Psoas muscle (tissue), 8 donors: Measurements from ENCODE around the gene C1QL3. TPM values are rescaled to one million over a fixed set of nuclear protein-coding genes. Genes with fewer than 3 reads are reported as not detected.

ENCODE experiments used
- ATAC-seq, 4 donors: fragments of 200-7000 bp; cut with Tn5 transposase; one replicate each; pipeline ENCODE4 v1.9.1; 2020; ENCODE audit warnings: moderate library complexity in 3 of 4, mild to moderate bottlenecking in 2 of 4
- DNase-seq, 2 donors: peaks; one replicate each; pipeline ENCODE4 v3.0.0-alpha.2; 2020
- H3K27ac ChIP-seq: fragments of 200-600 bp; one replicate; pipeline ENCODE4 v1.8.0; 2022
- H3K27me3 ChIP-seq, 3 donors: fragments of 200-600 bp in 1 of 3; one replicate each; pipeline versions ENCODE4 v1.6.1 to v1.8.0; 2013 to 2022; ENCODE audit warnings: low read length in 2 of 3, mild to moderate bottlenecking in 2 of 3, moderate library complexity in 1 of 3; ENCODE audit not compliant: insufficient read depth in 3 of 3
- H3K36me3 ChIP-seq, 2 donors: fragments of 200-600 bp in 1 of 2; one replicate each; pipeline versions ENCODE4 v1.6.1 to v1.8.0; 2013 to 2022; ENCODE audit warnings: low read depth in 1 of 2, mild to moderate bottlenecking in 1 of 2, moderate library complexity in 1 of 2; ENCODE audit not compliant: insufficient read depth in 1 of 2
- H3K4me1 ChIP-seq: fragments of 200-600 bp; one replicate; pipeline ENCODE4 v1.8.0; 2022
- H3K4me3 ChIP-seq: fragments of 200-600 bp; one replicate; pipeline ENCODE4 v1.8.0; 2022; ENCODE audit warnings: mild to moderate bottlenecking
- H3K9me3 ChIP-seq: fragments of 200-600 bp; one replicate; pipeline ENCODE4 v1.8.0; 2022
- WGBS, 3 donors: extraction: QIAGEN DNeasy Blood & Tissue Kit; methylation state at CpG; one replicate each; pipeline versions ENCODE4 v1.1.6 to v1.1.7; 2013; 5-methylcytosine and 5-hydroxymethylcytosine counted together
- intact Hi-C, 2 donors: fragments of 100-400 bp; cut with DNase I; formaldehyde crosslinking; loops; one replicate each; pipeline versions ENCODE4 v1.11.0 to v1.14.2; 2022
- polyA plus RNA-seq, 3 donors: library from polyadenylated mRNA; stranded (reverse); fragments of 200-250 nt; gene quantifications; one replicate each; pipeline ENCODE4 v1.2.3, GENCODE V29; 2013
- total RNA-seq, 4 donors: library from RNA; stranded (reverse); fragmentation: NEBNext Ultra II Directional in 2 of 4; extraction: Animal tissue kit (Norgen Biotek cat#: 25700) in 2 of 4; gene quantifications; one replicate each; pipeline versions ENCODE4 v1.2.1 to v1.2.4, GENCODE V29; 2021 to 2023
- TF ChIP-seq, protein P1 (sequence below): fragments of 200-600 bp; IDR thresholded peaks from one replicate; pipeline ENCODE4 v1.8.0; 2022; ENCODE audit warnings: antibody characterized with exemption
- donor health status: healthy with polysubstance abuse.
- donor health status: DM: no; HTN: no; CAD: no; lungs with moderate emphysema.
- donor health status: Bipolar disorder and iron deficiency.
- donor health status: healthy.
- donor health status: DM: yes; HTN: yes; CAD: no.
- donor health status: DM: no; HTN: no; CAD: no.
- donor health status: DM: no; HTN: no; CAD: no.
- donor health status: DM: yes; HTN: yes; CAD: no.

C1QL3 gene
- total and polyA plus RNA-seq, 7 donors = 0.04 to 0.08 TPM; not detected in 5

DNA sequence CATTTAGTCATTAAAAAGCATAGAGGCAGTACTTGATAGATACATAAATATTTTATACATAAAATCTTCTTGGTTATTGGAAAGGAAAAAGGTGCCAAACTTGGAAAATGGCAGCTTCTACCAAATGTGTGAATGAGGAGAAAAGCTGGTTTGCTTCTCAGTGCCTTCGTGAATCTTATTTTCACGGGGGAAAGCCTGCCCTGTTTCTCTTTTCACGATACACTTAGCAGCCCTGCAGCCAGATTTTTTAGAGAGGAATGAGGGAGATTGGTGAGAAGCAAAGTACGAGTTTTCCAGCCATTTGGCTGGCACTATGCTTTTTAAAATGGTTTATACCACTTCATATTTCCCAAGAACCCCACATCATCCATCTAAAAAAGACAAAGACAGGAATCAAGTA, 22.9 kb upstream of the C1QL3 start:
- no peaks in the 10 kb centered on the region for H3K27me3 ChIP-seq
- H3K4me3 ChIP-seq = no peak overlapping the region
- intact Hi-C loops = loop anchor here in 1 of 2 donors (10.0 kb wide), 1 partner anchor 660 kb away; no protein-coding TSS in a partner anchor
- no peak for DNase-seq
- no peaks in the 10 kb centered on the region for H3K36me3 ChIP-seq
- H3K9me3 ChIP-seq = no peaks in the 10 kb centered on the region
- no peak overlapping the region for H3K27ac ChIP-seq
- ATAC-seq = no peak
- no peaks in the 10 kb centered on the region for H3K4me1 ChIP-seq
- 55 to 78% (median 68%) methylated on average over 4 of the region's 4 CpGs for WGBS, 3 donors
- TF ChIP-seq, protein P1, sequence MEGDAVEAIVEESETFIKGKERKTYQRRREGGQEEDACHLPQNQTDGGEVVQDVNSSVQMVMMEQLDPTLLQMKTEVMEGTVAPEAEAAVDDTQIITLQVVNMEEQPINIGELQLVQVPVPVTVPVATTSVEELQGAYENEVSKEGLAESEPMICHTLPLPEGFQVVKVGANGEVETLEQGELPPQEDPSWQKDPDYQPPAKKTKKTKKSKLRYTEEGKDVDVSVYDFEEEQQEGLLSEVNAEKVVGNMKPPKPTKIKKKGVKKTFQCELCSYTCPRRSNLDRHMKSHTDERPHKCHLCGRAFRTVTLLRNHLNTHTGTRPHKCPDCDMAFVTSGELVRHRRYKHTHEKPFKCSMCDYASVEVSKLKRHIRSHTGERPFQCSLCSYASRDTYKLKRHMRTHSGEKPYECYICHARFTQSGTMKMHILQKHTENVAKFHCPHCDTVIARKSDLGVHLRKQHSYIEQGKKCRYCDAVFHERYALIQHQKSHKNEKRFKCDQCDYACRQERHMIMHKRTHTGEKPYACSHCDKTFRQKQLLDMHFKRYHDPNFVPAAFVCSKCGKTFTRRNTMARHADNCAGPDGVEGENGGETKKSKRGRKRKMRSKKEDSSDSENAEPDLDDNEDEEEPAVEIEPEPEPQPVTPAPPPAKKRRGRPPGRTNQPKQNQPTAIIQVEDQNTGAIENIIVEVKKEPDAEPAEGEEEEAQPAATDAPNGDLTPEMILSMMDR = no peak

DNA sequence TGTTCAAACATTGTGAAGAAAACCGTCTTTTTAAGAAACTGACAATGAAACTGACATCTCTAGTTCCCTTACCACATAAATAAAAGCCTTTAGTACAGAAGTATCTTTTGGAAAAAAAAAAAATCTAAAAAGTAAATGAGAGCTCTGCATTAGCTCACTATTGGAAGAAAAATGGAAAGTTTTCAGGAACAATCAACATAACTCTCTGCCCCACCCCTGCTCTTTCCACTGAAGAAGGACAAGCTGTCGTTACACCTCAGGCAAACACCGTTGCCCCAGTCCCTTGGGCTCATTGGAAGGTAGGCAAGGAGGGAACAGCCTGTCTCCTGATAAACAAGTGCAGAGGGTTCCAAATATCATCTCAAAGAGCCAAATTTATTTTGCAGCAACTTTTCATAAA, 22.4 kb upstream of the C1QL3 start:
- intact Hi-C loops = loop anchor here in 1 of 2 donors (10.0 kb wide), 1 partner anchor 659 kb away; no protein-coding TSS in a partner anchor
- Histone ChIP-seq H3K27me3 (no peaks in the 10 kb centered on the region), H3K27ac (no peak overlapping the region), H3K36me3 (no peaks in the 10 kb centered on the region), H3K9me3 (no peaks in the 10 kb centered on the region), H3K4me1 (no peaks in the 10 kb centered on the region), H3K4me3 (no peak overlapping the region)
- DNase-seq = no peak
- WGBS, 3 donors = 60 to 67% (median 66%) methylated on average over 3 of the region's 3 CpGs
- ATAC-seq = no peak
- TF ChIP-seq, protein P1 = no peak

DNA sequence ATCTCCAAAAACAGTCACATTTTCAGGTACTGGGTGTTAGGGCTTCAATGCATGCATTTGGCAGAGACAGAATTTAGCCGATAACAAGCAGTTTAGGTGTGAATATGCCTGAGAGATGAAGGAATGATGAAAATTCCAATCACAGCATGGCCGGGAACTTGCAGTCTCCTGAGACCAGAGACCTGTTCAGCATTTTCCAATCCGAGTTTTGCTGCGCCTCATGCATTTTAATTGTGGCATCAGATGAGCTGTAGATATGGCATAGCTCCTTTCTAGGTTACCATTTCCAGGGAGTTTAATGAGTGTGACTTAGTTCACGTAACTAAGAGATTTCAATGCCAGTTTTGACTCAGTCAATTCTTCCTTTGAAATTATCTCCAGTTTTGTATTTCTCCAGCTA, 14.5 kb upstream of the C1QL3 start:
- H3K4me1 ChIP-seq = no peaks in the 10 kb centered on the region
- DNase-seq (no peak), ATAC-seq (no peak)
- H3K27ac ChIP-seq = no peak overlapping the region
- no peaks in the 10 kb centered on the region for H3K36me3 ChIP-seq
- intact Hi-C loops = no loop called here
- TF ChIP-seq, protein P1 = no peak
- no peak overlapping the region for H3K4me3 ChIP-seq
- 78 to 80% (median 79%) methylated on average over 5 of the region's 5 CpGs for WGBS, 3 donors
- H3K9me3 ChIP-seq = no peaks in the 10 kb centered on the region
- no peaks in the 10 kb centered on the region for H3K27me3 ChIP-seq

DNA sequence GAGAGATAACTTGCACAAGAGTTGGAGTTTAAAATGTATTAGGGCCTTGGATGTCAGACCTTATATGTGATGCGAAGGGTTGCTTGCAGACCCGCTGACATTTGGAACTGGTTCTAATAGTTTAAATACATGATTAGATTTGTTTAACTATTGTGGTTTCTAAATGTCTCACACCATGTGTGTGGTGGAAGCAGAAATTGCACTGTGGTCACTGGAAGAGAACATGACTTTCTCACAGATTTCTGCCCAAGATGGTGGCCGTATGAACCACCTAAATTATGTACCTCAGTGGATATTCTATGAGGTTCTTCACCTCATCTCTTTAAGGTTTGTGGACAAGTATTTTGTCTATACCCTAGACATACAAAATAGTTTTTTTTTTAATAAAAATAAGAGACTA, 8.2 kb upstream of the C1QL3 start:
- intact Hi-C loops = no loop called here
- WGBS, 3 donors = 89 to 91% (median 90%) methylated on average over 3 of the region's 3 CpGs
- Histone ChIP-seq H3K9me3 (no peaks in the 10 kb centered on the region), H3K36me3 (no peaks in the 10 kb centered on the region), H3K27me3 (no peaks in the 10 kb centered on the region), H3K27ac (no peak overlapping the region), H3K4me3 (no peak overlapping the region), H3K4me1 (no peaks in the 10 kb centered on the region)
- DNase-seq = no peak
- TF ChIP-seq, protein P1 = no peak
- no peak for ATAC-seq

DNA sequence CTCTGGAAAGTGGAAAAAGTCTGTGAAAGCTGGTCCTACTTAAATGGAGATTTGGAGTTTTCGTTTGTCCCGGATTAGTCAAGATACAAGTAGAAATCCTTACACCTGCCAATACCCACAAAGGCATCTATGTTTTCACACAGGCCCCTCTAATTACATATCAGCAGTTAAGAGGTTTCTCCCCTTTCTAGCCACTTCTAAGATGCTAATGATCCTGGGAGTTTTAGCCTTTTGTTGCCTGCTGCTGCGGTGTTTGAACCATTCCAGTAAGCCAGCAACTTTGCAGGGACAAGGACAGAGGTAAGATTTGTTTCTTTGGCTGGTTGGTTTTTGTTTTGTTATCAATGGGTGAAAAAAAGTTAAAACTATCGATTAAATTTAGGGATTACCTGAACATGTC, 5.8 kb upstream of the C1QL3 start:
- TF ChIP-seq, protein P1 = no peak
- ATAC-seq (no peak), DNase-seq (no peak)
- Histone ChIP-seq H3K36me3 (no peaks in the 10 kb centered on the region), H3K9me3 (no peaks in the 10 kb centered on the region), H3K27me3 (no peaks in the 10 kb centered on the region), H3K4me3 (no peak overlapping the region), H3K4me1 (no peaks in the 10 kb centered on the region), H3K27ac (no peak overlapping the region)
- intact Hi-C loops = no loop called here
- WGBS, 3 donors = 44 to 45% (median 44%) methylated on average over 4 of the region's 4 CpGs
